HCT116 (cell line): ENCODE measurements around the gene CADPS2. TPM values are rescaled to one million over a fixed set of nuclear protein-coding genes. Genes with fewer than 3 reads are reported as not detected.

Source experiments
- ATAC-seq: fragments of 200-7000 bp; cut with Tn5 transposase; 2 replicates; pipeline ENCODE4 v1.9.1; 2020; ENCODE audit warnings: mild to moderate bottlenecking, moderate library complexity
- BruUV-seq: library from RNA; stranded (reverse); fragments of 400-500 nt; replicated peaks from 2 replicates; lab custom pipeline; 2021; lab: Mats Ljungman, UMichigan
- CTCF ChIA-PET: fragments of 300-600 bp; sonication (Branson Sonifier 250); formaldehyde crosslinking; loops from one replicate; lab custom pipeline; 2021; ENCODE audit warnings: antibody characterized with exemption; lab: Charles Lee
- POLR2A ChIA-PET: fragments of 300-600, 350-600 bp; sonication (Branson Sonifier 250); formaldehyde crosslinking; loops from one replicate; lab custom pipeline; 2021; ENCODE audit warnings: antibody characterized with exemption; lab: Charles Lee
- RAD21 ChIA-PET, 2 experiments: fragments of 300-600 bp; sonication (Branson Sonifier 250); formaldehyde crosslinking; loops; one replicate each; lab custom pipeline; 2023; ENCODE audit warnings: low total read pairs in 2 of 2; ENCODE audit not compliant: uncharacterized antibody in 2 of 2, unreplicated experiment in 2 of 2, low non-redundant PET in 1 of 2; lab: Charles Lee
- DNase-seq: peaks from one replicate; pipeline ENCODE4 v3.0.0-alpha.2; 2010; ENCODE audit warnings: low read depth, low spot score
- H2AFZ ChIP-seq: fragments of 200-600 bp; shearing (Covaris generic), sonication (generic); 2 replicates; pipeline ENCODE4 v1.6.1; 2017; ENCODE audit warnings: low read depth, mixed run types, mixed read lengths, antibody characterized with exemption, low read length; ENCODE audit not compliant: poor library complexity, severe bottlenecking
- H3K27ac ChIP-seq: 2 replicates; pipeline ENCODE4 v1.5.1; 2012; ENCODE audit warnings: low read depth, low read length
- H3K27me3 ChIP-seq: fragments of 200-600 bp; sonication (generic); 2 replicates; pipeline ENCODE4 v1.6.1; 2016; ENCODE audit warnings: mixed run types, low read length, mixed read lengths; ENCODE audit not compliant: insufficient read depth
- H3K36me3 ChIP-seq, 2 experiments: fragments of 200-500 bp in 1 of 2; fragments of 200-600 bp in 1 of 2; sonication (Bioruptor generic) in 1 of 2; sonication (generic) in 1 of 2; 2 replicates each; pipeline versions ENCODE4 v1.5.1 to v1.6.1; 2014 to 2016; ENCODE audit warnings: low read length in 2 of 2, inconsistent platforms in 1 of 2, mixed read lengths in 1 of 2, mixed run types in 1 of 2; ENCODE audit not compliant: insufficient read depth in 2 of 2, control insufficient read depth in 1 of 2
- H3K4me1 ChIP-seq, 2 experiments: fragments of 200-600 bp in 1 of 2; sonication (generic) in 1 of 2; 2 replicates each; pipeline versions ENCODE4 v1.5.1 to v1.6.1; 2012 to 2017; ENCODE audit warnings: low read length in 2 of 2, inconsistent platforms in 1 of 2, mild to moderate bottlenecking in 1 of 2, mixed read lengths in 1 of 2, mixed run types in 1 of 2, moderate library complexity in 1 of 2; ENCODE audit not compliant: insufficient read depth in 2 of 2, control insufficient read depth in 1 of 2
- H3K4me2 ChIP-seq: fragments of 200-600 bp; sonication (generic); 2 replicates; pipeline ENCODE4 v1.6.1; 2017; ENCODE audit warnings: mixed run types, low read length, mixed read lengths
- H3K4me3 ChIP-seq, 2 experiments: fragments of 200-600 bp in 1 of 2; sonication (generic) in 1 of 2; replicated peaks in 1 of 2; 2 replicates each; pipeline ENCODE4 v1.5.1; 2011 to 2016; ENCODE audit warnings: low read length in 2 of 2, control low read depth in 1 of 2, low read depth in 1 of 2, mild to moderate bottlenecking in 1 of 2, mixed read lengths in 1 of 2, mixed run types in 1 of 2
- H3K79me2 ChIP-seq: fragments of 200-600 bp; sonication (generic); 2 replicates; pipeline ENCODE4 v1.6.1; 2017; ENCODE audit warnings: mild to moderate bottlenecking, mixed run types, low read length, moderate library complexity, mixed read lengths; ENCODE audit not compliant: insufficient read depth
- H3K9ac ChIP-seq: fragments of 200-600 bp; sonication (generic); 2 replicates; pipeline ENCODE4 v1.6.1; 2016; ENCODE audit warnings: low read length, mixed read lengths
- H3K9me2 ChIP-seq: fragments of 200-600 bp; sonication (generic), shearing (Covaris generic); 2 replicates; pipeline ENCODE4 v1.6.1; 2017; ENCODE audit warnings: mixed run types, mild to moderate bottlenecking, moderate library complexity; ENCODE audit not compliant: insufficient read depth
- H3K9me3 ChIP-seq, 2 experiments: fragments of 200-500 bp in 1 of 2; fragments of 200-600 bp in 1 of 2; sonication (Bioruptor generic) in 1 of 2; sonication (generic) in 1 of 2; 2 replicates each; pipeline ENCODE4 v1.6.1; 2014 to 2017; ENCODE audit warnings: low read length in 2 of 2, mixed read lengths in 2 of 2, inconsistent platforms in 1 of 2, low read depth in 1 of 2, mild to moderate bottlenecking in 1 of 2, mixed run types in 1 of 2, moderate library complexity in 1 of 2; ENCODE audit not compliant: control insufficient read depth in 1 of 2, insufficient read depth in 1 of 2
- H4K20me1 ChIP-seq: fragments of 200-600 bp; sonication (generic), shearing (Covaris generic); 2 replicates; pipeline ENCODE4 v1.6.1; 2017; ENCODE audit warnings: mixed run types, mild to moderate bottlenecking, moderate library complexity; ENCODE audit not compliant: insufficient read depth
- ATF3 ChIP-seq: IDR thresholded peaks from 2 replicates; pipeline ENCODE4 v1.6.1; 2012
- CBX3 ChIP-seq: IDR thresholded peaks from 2 replicates; pipeline ENCODE4 v1.6.1; 2012; ENCODE audit warnings: low read depth
- CEBPB ChIP-seq: IDR thresholded peaks from 2 replicates; pipeline ENCODE4 v1.6.1; 2012; ENCODE audit warnings: low read depth
- CTCF ChIP-seq, 3 experiments: fragments of 200-600 bp in 1 of 3; sonication (generic) in 1 of 3; IDR thresholded peaks in 2 of 3; conservative IDR thresholded peaks in 1 of 3; 2 replicates each; pipeline ENCODE4 v1.5.1; 2012 to 2017; ENCODE audit warnings: low read depth in 2 of 3, low read length in 2 of 3, antibody characterized with exemption in 1 of 3, borderline replicate concordance in 1 of 3, control low read depth in 1 of 3, mild to moderate bottlenecking in 1 of 3, mixed read lengths in 1 of 3, mixed run types in 1 of 3, moderate library complexity in 1 of 3; ENCODE audit not compliant: insufficient read depth in 1 of 3
- EGR1 ChIP-seq: IDR thresholded peaks from 2 replicates; pipeline ENCODE4 v1.6.1; 2012; ENCODE audit warnings: low read depth
- ELF1 ChIP-seq: IDR thresholded peaks from 2 replicates; pipeline ENCODE4 v1.6.1; 2012; ENCODE audit warnings: low read depth, borderline replicate concordance
- EZH2 ChIP-seq: fragments of 200-600 bp; sonication (generic); IDR thresholded peaks from 2 replicates; pipeline ENCODE4 v1.6.1; 2017; ENCODE audit warnings: antibody characterized with exemption, mixed run types
- EZH2phosphoT487 ChIP-seq: fragments of 200-600 bp; IDR thresholded peaks from 2 replicates; pipeline ENCODE4 v1.6.1; 2018; ENCODE audit warnings: antibody characterized with exemption, borderline replicate concordance
- FOSL1 ChIP-seq: IDR thresholded peaks from 2 replicates; pipeline ENCODE4 v1.6.1; 2012; ENCODE audit warnings: low read depth
- JUND ChIP-seq: IDR thresholded peaks from 2 replicates; pipeline ENCODE4 v1.6.1; 2012
- MAX ChIP-seq: IDR thresholded peaks from 2 replicates; pipeline ENCODE4 v1.6.1; 2012
- POLR2A ChIP-seq: IDR thresholded peaks from 2 replicates; pipeline ENCODE4 v1.7.0; 2011; ENCODE audit warnings: borderline replicate concordance; ENCODE audit not compliant: insufficient read depth, insufficient read length; ENCODE audit errors: extremely low read depth
- POLR2AphosphoS5 ChIP-seq: IDR thresholded peaks from 2 replicates; pipeline ENCODE4 v1.6.1; 2011; ENCODE audit warnings: mild to moderate bottlenecking, low read depth, low read length, moderate library complexity
- RAD21 ChIP-seq: IDR thresholded peaks from 2 replicates; pipeline ENCODE4 v1.6.1; 2012; ENCODE audit warnings: low read depth, mild to moderate bottlenecking
- SP1 ChIP-seq: IDR thresholded peaks from 2 replicates; pipeline ENCODE4 v1.6.1; 2012; ENCODE audit warnings: low read depth
- SRF ChIP-seq: IDR thresholded peaks from 2 replicates; pipeline ENCODE4 v1.6.1; 2012; ENCODE audit warnings: low read depth
- TCF7L2 ChIP-seq: IDR thresholded peaks from 2 replicates; pipeline ENCODE4 v1.7.0; 2011; ENCODE audit warnings: borderline replicate concordance, inconsistent platforms; ENCODE audit not compliant: insufficient read depth, insufficient read length; ENCODE audit errors: extremely low read depth
- YY1 ChIP-seq: IDR thresholded peaks from 2 replicates; pipeline ENCODE4 v1.6.1; 2011; ENCODE audit warnings: low read length, low read depth, moderate library complexity, mild to moderate bottlenecking; ENCODE audit not compliant: insufficient replicate concordance; ENCODE audit errors: extremely low read depth
- ZFX ChIP-seq: fragments of 450-650 bp; IDR thresholded peaks from 2 replicates; pipeline ENCODE4 v1.6.1; 2017
- ZNF274 ChIP-seq: fragments of 200-500 bp; sonication (Bioruptor generic); IDR thresholded peaks from 2 replicates; pipeline ENCODE4 v1.6.1; 2014; ENCODE audit warnings: mild to moderate bottlenecking, low read depth, low read length, inconsistent platforms
- intact Hi-C: fragments of 100-400 bp; cut with micrococcal nuclease; formaldehyde crosslinking; loops from 2 replicates; pipeline ENCODE4 v1.10.0; 2022
- total RNA-seq: library from RNA; stranded (reverse); gene quantifications from one replicate; pipeline ENCODE4 v1.2.1, GENCODE V29; 2021; ENCODE audit not compliant: unreplicated experiment

Gene CADPS2
- total RNA-seq, 1 experiment from 2014 or later = 7.5 TPM

GRCh38 chr7:122919643-122920181 lies 33.5 kb upstream of the CADPS2 start:
- Histone ChIP-seq H3K9ac (no peak overlapping the region), H3K79me2 (no peaks in the 10 kb centered on the region), H4K20me1 (no peaks in the 10 kb centered on the region), H3K4me3 (no peak overlapping the region), H3K9me3 (no peaks in the 10 kb centered on the region), H3K27ac (no peak overlapping the region), H3K4me2 (no peak overlapping the region), H3K4me1 (no peaks in the 10 kb centered on the region), H3K36me3 (no peaks in the 10 kb centered on the region), H2AFZ (no peak overlapping the region), H3K27me3 (no peaks in the 10 kb centered on the region), H3K9me2 (no peaks in the 10 kb centered on the region)
- BruUV-seq = no TSS peak
- ChIA-PET CTCF (no interaction called here), RAD21 (no interaction called here), POLR2A (no interaction called here)
- no peak for TF ChIP-seq EZH2
- TF ChIP-seq YY1 = no peak
- TF ChIP-seq RAD21 = no peak
- TF ChIP-seq SRF = no peak
- no peak for TF ChIP-seq CEBPB
- ATAC-seq (no peak), DNase-seq (no peak)
- intact Hi-C loops = no loop called here

- DNase-seq (no peak), ATAC-seq (no peak)
- H3K27ac ChIP-seq = no peak overlapping the region
- H3K79me2 ChIP-seq = no peaks in the 10 kb centered on the region
- H3K4me2 ChIP-seq = no peak overlapping the region
- ChIA-PET POLR2A (no interaction called here), CTCF (no interaction called here), RAD21 (no interaction called here)
- H3K4me1 ChIP-seq = no peaks in the 10 kb centered on the region
- no peaks in the 10 kb centered on the region for H3K9me2 ChIP-seq
- TF ChIP-seq EGR1 (no peak), CTCF (IDR thresholded peaks at IDR 0.05 in 2 of 3, conservative IDR thresholded peaks at IDR 0.05 in 1 of 3; ENCODE audit: borderline replicate concordance in 1 of 3, insufficient read depth in 1 of 3, low read depth in 2 of 3, low read length in 2 of 3) (no peak), CBX3 (no peak), MAX (no peak), JUND (no peak), YY1 (no peak), ZNF274 (no peak), FOSL1 (no peak), ZFX (no peak), ATF3 (no peak), POLR2AphosphoS5 (no peak), SP1 (no peak), RAD21 (no peak), POLR2A (no peak), TCF7L2 (no peak), EZH2phosphoT487 (no peak), EZH2 (no peak), ELF1 (no peak), SRF (no peak)
- no peaks in the 10 kb centered on the region for H4K20me1 ChIP-seq
- no peak overlapping the region for H2AFZ ChIP-seq
- intact Hi-C loops = no loop called here
- BruUV-seq = no TSS peak
- no peaks in the 10 kb centered on the region for H3K36me3 ChIP-seq
- no peaks in the 10 kb centered on the region for H3K27me3 ChIP-seq
- H3K9me3 ChIP-seq = no peaks in the 10 kb centered on the region
- H3K4me3 ChIP-seq = no peak overlapping the region
- no peak overlapping the region for H3K9ac ChIP-seq
These were observed 28.6 kb upstream of the CADPS2 start for GRCh38 chr7:122914812-122915211.
